NCI-H1105 treated with DMSO at 0.1 percent for 48 hours (cell line): ENCODE measurements around the gene LPP.

Source experiments
- DNase-seq: peaks from one replicate; lab custom pipeline; 2025; lab: John Stamatoyannopoulos, UW

LPP gene

GRCh38 chr3:188198001-188198400 lies 44.0 kb downstream of the LPP start:
- DNase-seq: no peak

GRCh38 chr3:188198760-188199327 lies 44.9 kb downstream of the LPP start:
- no peak for DNase-seq

GRCh38 chr3:188199386-188199785 lies 45.4 kb downstream of the LPP start:
- DNase-seq: no peak

GRCh38 chr3:188200481-188200880 lies 46.5 kb downstream of the LPP start:
- DNase-seq: no peak

- DNase-seq: no peak
Observed at GRCh38 chr3:188202358-188203138, 48.6 kb downstream of the LPP start.

GRCh38 chr3:188204526-188204925 lies 50.6 kb downstream of the LPP start:
- no peak for DNase-seq

- DNase-seq: no peak
Observed at GRCh38 chr3:188205992-188206416, 52.0 kb downstream of the LPP start.

GRCh38 chr3:188206787-188207186 lies 52.8 kb downstream of the LPP start:
- DNase-seq: no peak

GRCh38 chr3:188207941-188208515 lies 54.1 kb downstream of the LPP start:
- DNase-seq: no peak

- no peak for DNase-seq
Observed at GRCh38 chr3:188208516-188208981, 54.6 kb downstream of the LPP start.

- DNase-seq: no peak
Observed at GRCh38 chr3:188209034-188209433, 55.1 kb downstream of the LPP start.

GRCh38 chr3:188209740-188210139 lies 55.8 kb downstream of the LPP start:
- DNase-seq: no peak

- no peak for DNase-seq
Observed at GRCh38 chr3:188211476-188211875, 57.5 kb downstream of the LPP start.

- no peak for DNase-seq
Observed at GRCh38 chr3:188212308-188212969, 58.5 kb downstream of the LPP start.

GRCh38 chr3:188214442-188214841 lies 60.5 kb downstream of the LPP start:
- no peak for DNase-seq

GRCh38 chr3:188215129-188215528 lies 61.2 kb downstream of the LPP start:
- no peak for DNase-seq

- DNase-seq: no peak
Observed at GRCh38 chr3:188217011-188217463, 63.1 kb downstream of the LPP start.

- no peak for DNase-seq
Observed at GRCh38 chr3:188217726-188218125, 63.8 kb downstream of the LPP start.

- peak; percentile 65 for DNase-seq
Observed at GRCh38 chr3:188218603-188219002, 64.6 kb downstream of the LPP start.

GRCh38 chr3:188219147-188219546 lies 65.2 kb downstream of the LPP start:
- DNase-seq: no peak

GRCh38 chr3:188220097-188220788 lies 66.3 kb downstream of the LPP start:
- DNase-seq: no peak
